Activated naive CD4-positive, alpha-beta T cell treated with anti-CD3 and anti-CD28 coated beads, Interleukin-2, amount 50 U/mL, for 16 hours (primary cell): ENCODE results near the gene GCNT1.
"Not testable (repeated sequence)": the region's sequence is repeated elsewhere in the genome, so short reads cannot be mapped to it uniquely, and the experiment has no call there.

Experiments used
- DNase-seq: peaks from one replicate; pipeline ENCODE4 v3.0.0-alpha.2; 2020

Gene GCNT1

GRCh38 chr9:76493496-76493895 lies 34.5 kb downstream of the GCNT1 start:
- not testable (repeated sequence) for DNase-seq

- DNase-seq: no peak
These were observed 41.1 kb downstream of the GCNT1 start for GRCh38 chr9:76500061-76500460.

GRCh38 chr9:76502746-76503145 lies 43.8 kb downstream of the GCNT1 start:
- no peak for DNase-seq

DNA sequence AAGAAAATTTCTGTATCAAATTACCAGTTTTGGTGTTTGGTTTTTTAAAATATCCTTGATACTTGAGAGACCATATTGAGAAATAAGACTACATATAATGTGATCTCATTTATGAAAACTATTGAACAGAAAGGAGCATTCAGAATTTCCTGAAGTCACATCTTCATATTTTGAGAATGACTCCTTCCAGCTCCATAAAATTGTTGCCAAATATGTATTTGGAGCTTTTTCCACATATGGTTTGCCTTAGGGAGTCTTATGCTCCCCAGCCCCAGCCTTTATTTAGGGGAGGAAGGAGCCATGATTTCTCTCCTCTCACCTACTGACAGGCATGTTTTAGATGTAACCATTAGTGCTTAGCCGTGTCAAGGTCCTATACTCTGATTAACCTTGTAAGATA lies 51.1 kb downstream of the GCNT1 start:
- no peak for DNase-seq

DNA sequence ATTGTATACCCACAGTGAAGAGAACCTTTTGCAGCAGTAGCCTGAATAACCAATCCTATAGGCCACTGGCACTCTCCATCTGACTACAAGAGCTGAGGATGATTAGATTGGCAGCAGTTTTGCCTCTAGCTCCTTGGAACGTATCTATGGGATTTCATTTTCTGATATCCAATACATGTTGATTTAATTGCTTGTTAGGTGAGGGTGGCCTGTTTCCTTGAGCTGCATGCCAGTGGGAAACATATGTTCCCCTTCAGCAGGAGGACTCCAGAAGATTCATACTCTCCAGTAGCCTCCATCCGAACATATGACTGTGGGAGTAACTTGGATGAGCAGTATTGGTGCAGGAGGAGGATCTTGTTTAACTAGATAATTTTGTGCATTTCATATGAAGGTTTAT lies 51.5 kb downstream of the GCNT1 start:
- no peak for DNase-seq

GRCh38 chr9:76512826-76513225 lies 53.8 kb downstream of the GCNT1 start:
- DNase-seq: no peak

- no peak for DNase-seq
These were observed 57.4 kb downstream of the GCNT1 start for GRCh38 chr9:76516350-76516749.

GRCh38 chr9:76516871-76517270 lies 57.9 kb downstream of the GCNT1 start:
- no peak for DNase-seq

- no peak for DNase-seq
These were observed 60.3 kb downstream of the GCNT1 start for GRCh38 chr9:76519075-76519835.

DNA sequence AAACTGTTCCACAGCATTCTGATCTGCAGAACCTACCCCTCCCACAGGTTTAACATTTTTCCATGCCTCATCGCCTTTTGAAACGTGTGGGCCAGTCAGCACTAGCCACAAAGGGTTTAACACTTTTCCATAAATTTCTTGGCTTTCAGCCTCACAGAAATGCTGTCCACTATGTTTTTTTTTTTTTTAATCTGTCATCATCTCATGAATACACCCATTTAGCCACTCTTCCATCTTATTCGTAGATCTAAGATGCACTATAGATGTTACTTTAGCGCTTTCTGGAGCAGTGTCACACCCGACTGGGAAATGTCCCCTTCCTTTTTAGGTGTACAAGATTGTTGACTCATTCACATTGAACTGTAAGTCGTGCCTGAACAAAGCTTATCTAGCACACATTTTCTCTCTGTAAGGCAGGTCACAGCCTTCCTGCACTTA lies 62.3 kb downstream of the GCNT1 start:
- no peak for DNase-seq

- no peak for DNase-seq
These were observed 62.9 kb downstream of the GCNT1 start for GRCh38 chr9:76521906-76522305.

GRCh38 chr9:76523617-76524200 lies 64.7 kb downstream of the GCNT1 start:
- DNase-seq: not testable (repeated sequence)

GRCh38 chr9:76525196-76525595 lies 66.2 kb downstream of the GCNT1 start:
- no peak for DNase-seq

- DNase-seq: no peak
These were observed 67.0 kb downstream of the GCNT1 start for GRCh38 chr9:76526026-76526425.

GRCh38 chr9:76528056-76528455 lies 69.1 kb downstream of the GCNT1 start:
- no peak for DNase-seq

GRCh38 chr9:76528642-76529190 lies 69.7 kb downstream of the GCNT1 start:
- DNase-seq: no peak

DNA sequence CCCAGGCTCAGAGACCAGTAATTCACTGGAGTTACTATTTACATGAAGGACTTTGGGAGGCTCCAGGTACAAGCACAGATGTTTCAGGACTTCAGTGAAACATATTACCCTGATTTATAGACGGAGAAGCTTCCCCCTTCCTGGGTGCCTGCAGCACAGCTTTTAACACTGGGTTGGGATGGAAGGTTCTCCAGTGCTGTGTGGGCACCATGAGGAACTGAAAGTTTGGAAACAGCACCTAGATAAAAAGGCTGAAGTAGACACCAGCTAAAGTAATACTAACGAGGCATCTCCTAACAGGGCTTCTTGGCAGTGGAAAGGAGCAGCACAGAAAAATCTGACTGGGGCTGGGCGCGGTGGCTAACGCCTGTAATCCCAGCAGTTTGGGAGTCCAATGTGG lies 70.7 kb downstream of the GCNT1 start:
- DNase-seq: no peak

- no peak for DNase-seq
These were observed 71.6 kb downstream of the GCNT1 start for GRCh38 chr9:76530458-76531110.

DNA sequence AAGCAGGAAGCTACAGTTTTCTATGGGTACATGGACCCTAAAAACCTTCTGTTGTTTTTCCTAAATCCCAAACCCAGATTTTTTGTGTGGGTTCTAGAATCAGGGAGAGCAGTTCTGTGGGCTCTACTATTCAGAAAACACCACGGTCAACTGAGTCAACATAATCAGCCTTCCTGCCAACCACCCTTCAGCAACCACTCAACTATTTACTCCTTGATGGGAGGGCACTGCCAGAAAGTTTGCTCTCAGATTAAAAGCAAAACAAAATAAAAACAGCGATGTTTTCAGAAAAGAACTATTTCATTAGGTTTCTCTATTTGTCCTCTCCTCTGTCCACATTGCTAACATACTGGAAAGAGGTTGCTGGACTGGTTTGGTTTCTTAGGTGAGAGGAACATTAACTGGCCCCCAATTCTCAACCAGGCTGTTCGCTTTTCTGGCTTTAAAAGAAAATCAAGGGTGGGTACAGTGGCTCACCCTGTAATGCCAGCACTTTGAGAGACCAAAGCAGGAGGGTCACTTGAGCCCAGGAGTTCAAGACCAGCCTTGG lies 72.3 kb downstream of the GCNT1 start:
- no peak for DNase-seq

DNA sequence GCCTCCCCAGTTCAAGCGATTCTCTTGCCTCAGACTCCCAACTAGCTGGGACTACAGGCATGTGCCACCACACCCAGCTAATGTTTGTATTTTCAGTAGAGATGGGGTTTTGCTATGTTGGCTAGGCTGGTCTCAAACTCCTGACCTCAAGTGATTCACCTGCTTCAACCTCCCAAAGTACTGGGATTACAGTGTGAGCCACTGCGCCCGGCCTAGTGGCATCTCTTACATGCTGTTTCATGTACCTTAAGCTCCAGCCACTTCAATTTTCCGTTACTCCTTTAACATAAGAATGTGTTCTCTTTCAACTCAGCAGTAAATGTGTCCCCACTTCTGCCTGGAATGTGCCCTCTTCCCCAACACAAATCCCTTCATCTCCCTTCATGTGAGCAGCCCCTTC lies 73.9 kb downstream of the GCNT1 start:
- not testable (repeated sequence) for DNase-seq

GRCh38 chr9:76534026-76534425 lies 75.0 kb downstream of the GCNT1 start:
- no peak for DNase-seq

DNA sequence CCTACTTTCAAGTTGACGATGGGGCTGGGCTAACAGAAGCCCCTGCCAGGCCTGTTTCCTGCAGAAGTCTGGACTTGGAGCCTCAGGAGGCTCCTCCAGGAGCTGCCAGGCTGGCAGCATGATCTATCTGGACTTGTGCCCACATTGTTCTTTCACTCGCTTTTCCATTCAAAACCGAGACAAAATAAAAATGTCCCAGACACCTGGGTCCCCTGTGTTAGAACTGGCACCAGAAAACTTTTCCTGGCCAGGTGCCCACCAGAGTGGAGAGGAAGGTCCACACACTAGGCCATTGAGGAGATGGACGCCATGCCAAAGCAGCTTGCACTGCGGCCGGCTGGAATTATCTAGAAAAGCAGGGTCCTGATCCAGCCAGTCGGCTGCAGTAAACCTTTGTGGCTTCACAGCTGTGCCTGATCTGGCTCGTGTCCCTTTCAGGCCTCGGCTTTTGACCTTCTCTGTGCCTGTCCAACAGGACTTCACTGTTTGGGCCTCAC lies 78.2 kb downstream of the GCNT1 start:
- no peak for DNase-seq

- no peak for DNase-seq
These were observed 80.2 kb downstream of the GCNT1 start for GRCh38 chr9:76539180-76539579.
